ENCODE data around the gene UST. TPM values are rescaled to one million over a fixed set of nuclear protein-coding genes. Genes with fewer than 3 reads are reported as not detected.

Gene UST
- polyA plus RNA-seq, 1 donor (not counting 4 experiments of a cell fraction or from before 2014, with no cell fraction given), result 6.1 TPM

- no peak overlapping the region for H2AFZ ChIP-seq (ENCODE audit: control insufficient read depth, low read length)
- TF ChIP-seq CTCF (optimal IDR thresholded peaks at IDR 0.05 in 1 of 3, IDR thresholded peaks at IDR 0.05 in 1 of 3, conservative IDR thresholded peaks at IDR 0.05 in 1 of 3; ENCODE audit: extremely low read depth in 1 of 3, insufficient read depth in 2 of 3, low read length in 3 of 3), result no peak
- TF ChIP-seq EZH2 (IDR thresholded peaks at IDR 0.05; ENCODE audit: low read length), result no peak
- no peak overlapping the region for H3K9ac ChIP-seq (ENCODE audit: control insufficient read depth, extremely low read depth, insufficient read depth, low read length)
- FAIRE-seq (no peak), DNase-seq (ENCODE audit: low read depth, low spot score) (no peak)
- H3K4me2 ChIP-seq (ENCODE audit: control insufficient read depth, extremely low read depth, insufficient read depth, low read depth, low read length), result no peak overlapping the region
- dilution Hi-C loops (cut with MboI; ENCODE audit: extremely low pct_ligation_motif_present, low sequenced_read_pairs), result no loop called here
- no peaks in the 10 kb centered on the region for H3K9me3 ChIP-seq (ENCODE audit: control insufficient read depth, low read depth, low read length)
- no peak overlapping the region for H3K27ac ChIP-seq (ENCODE audit: control insufficient read depth, insufficient read depth, low read length)
- H3K79me2 ChIP-seq (ENCODE audit: control insufficient read depth, insufficient read depth, low read length), result no peaks in the 10 kb centered on the region
- peaks cover 10% of the 10 kb centered on the region for H3K4me1 ChIP-seq (ENCODE audit: control insufficient read depth, extremely low read depth, insufficient read depth, low read length)
- H4K20me1 ChIP-seq (ENCODE audit: control insufficient read depth, extremely low read depth, insufficient read depth, low read length), result no peaks in the 10 kb centered on the region
- no peaks in the 10 kb centered on the region for H3K9me1 ChIP-seq (ENCODE audit: control insufficient read depth, extremely low read depth, insufficient read depth, low read length)
- no peaks in the 10 kb centered on the region for H3K36me3 ChIP-seq (ENCODE audit: control insufficient read depth in 2 of 2, extremely low read depth in 1 of 2, insufficient read depth in 2 of 2, low read length in 2 of 2)
- H3K27me3 ChIP-seq (ENCODE audit: control insufficient read depth, extremely low read depth, insufficient read depth, low read length), result no peaks in the 10 kb centered on the region
- H3K4me3 ChIP-seq (ENCODE audit: control insufficient read depth in 2 of 3, extremely low read depth in 1 of 3, insufficient read depth in 2 of 3, low read depth in 1 of 3, low read length in 3 of 3), result no peak overlapping the region
Observed at GRCh38 chr6:148822819-148823218, 76.0 kb downstream of the UST start.

GRCh38 chr6:148824291-148824690, 77.5 kb downstream of the UST start:
- H3K4me3 ChIP-seq (ENCODE audit: control insufficient read depth in 2 of 3, extremely low read depth in 1 of 3, insufficient read depth in 2 of 3, low read depth in 1 of 3, low read length in 3 of 3), result no peak overlapping the region
- H3K27me3 ChIP-seq (ENCODE audit: control insufficient read depth, extremely low read depth, insufficient read depth, low read length), result no peaks in the 10 kb centered on the region
- peaks cover 2% of the 10 kb centered on the region for H3K4me1 ChIP-seq (ENCODE audit: control insufficient read depth, extremely low read depth, insufficient read depth, low read length)
- H3K9ac ChIP-seq (ENCODE audit: control insufficient read depth, extremely low read depth, insufficient read depth, low read length), result no peak overlapping the region
- no peak for TF ChIP-seq CTCF (optimal IDR thresholded peaks at IDR 0.05 in 1 of 3, IDR thresholded peaks at IDR 0.05 in 1 of 3, conservative IDR thresholded peaks at IDR 0.05 in 1 of 3; ENCODE audit: extremely low read depth in 1 of 3, insufficient read depth in 2 of 3, low read length in 3 of 3)
- TF ChIP-seq EZH2 (IDR thresholded peaks at IDR 0.05; ENCODE audit: low read length), result no peak
- DNase-seq (ENCODE audit: low read depth, low spot score) (no peak), FAIRE-seq (peak; percentile 53)
- dilution Hi-C loops (cut with MboI; ENCODE audit: extremely low pct_ligation_motif_present, low sequenced_read_pairs), result no loop called here
- H3K9me1 ChIP-seq (ENCODE audit: control insufficient read depth, extremely low read depth, insufficient read depth, low read length), result no peaks in the 10 kb centered on the region
- no peaks in the 10 kb centered on the region for H4K20me1 ChIP-seq (ENCODE audit: control insufficient read depth, extremely low read depth, insufficient read depth, low read length)
- H3K79me2 ChIP-seq (ENCODE audit: control insufficient read depth, insufficient read depth, low read length), result no peaks in the 10 kb centered on the region
- no peak overlapping the region for H3K4me2 ChIP-seq (ENCODE audit: control insufficient read depth, extremely low read depth, insufficient read depth, low read depth, low read length)
- H3K36me3 ChIP-seq (ENCODE audit: control insufficient read depth in 2 of 2, extremely low read depth in 1 of 2, insufficient read depth in 2 of 2, low read length in 2 of 2), result no peaks in the 10 kb centered on the region
- no peaks in the 10 kb centered on the region for H3K9me3 ChIP-seq (ENCODE audit: control insufficient read depth, low read depth, low read length)
- H2AFZ ChIP-seq (ENCODE audit: control insufficient read depth, low read length), result no peak overlapping the region
- no peak overlapping the region for H3K27ac ChIP-seq (ENCODE audit: control insufficient read depth, insufficient read depth, low read length)
